GM23338 (cell line): Measurements from ENCODE around the gene WASHC2C.
"Not testable (repeated sequence)": the region's sequence is repeated elsewhere in the genome, so short reads cannot be mapped to it uniquely, and the experiment has no call there.

Experiments
- EZH2 ChIP-seq: fragments of 200-600 bp; sonication (generic); IDR thresholded peaks from one replicate; pipeline ENCODE4 v1.8.0; 2017; ENCODE audit warnings: antibody characterized with exemption, mild to moderate bottlenecking, low read depth; ENCODE audit not compliant: unreplicated experiment
- JUNB ChIP-seq: IDR thresholded peaks from one replicate; pipeline ENCODE4 v1.6.1; 2016; ENCODE audit warnings: antibody characterized with exemption; ENCODE audit not compliant: unreplicated experiment

GRCh38 chr10:45727421-45727965 lies 427 bp downstream of the WASHC2C start:
- not testable (repeated sequence) for TF ChIP-seq JUNB, EZH2
